HFF-Myc (cell line): ENCODE data around the gene AMIGO2.
"Not testable (repeated sequence)": the region's sequence is repeated elsewhere in the genome, so short reads cannot be mapped to it uniquely, and the experiment has no call there.

Experiments
- DNase-seq: peaks from one replicate; pipeline ENCODE4 v3.0.0-alpha.2; 2011; ENCODE audit warnings: low read depth; ENCODE audit errors: extremely low read depth
- H3K4me3 ChIP-seq: replicated peaks from 2 replicates; pipeline ENCODE4 v1.5.1; 2011; ENCODE audit warnings: low read depth, mild to moderate bottlenecking, control low read depth, low read length
- CTCF ChIP-seq: IDR thresholded peaks from 2 replicates; pipeline ENCODE4 v1.5.1; 2012; ENCODE audit warnings: mild to moderate bottlenecking, low read depth, low read length, control low read depth; ENCODE audit errors: missing control alignments

The AMIGO2 gene

GRCh38 chr12:47079468-47079980, at the start of gene AMIGO2, which contains the start of gene PCED1B:
AMIGO2 (minus strand) TSS chr12:47079959; CDS start chr12:47079002, 957 bp downstream.
PCED1B (plus strand) TSS chr12:47079621; CDS start chr12:47235064, 155,443 bp downstream.
- DNase-seq = no peak
- TF ChIP-seq CTCF = peak; percentile 32
- H3K4me3 ChIP-seq = peak within 1 kb of the TSS; percentile 64

GRCh38 chr12:47126246-47126645, 46.5 kb upstream of the AMIGO2 start:
- no peak for DNase-seq

GRCh38 chr12:47124451-47124850, 44.7 kb upstream of the AMIGO2 start:
- no peak overlapping the region for H3K4me3 ChIP-seq
- TF ChIP-seq CTCF = no peak
- no peak for DNase-seq

More at GRCh38 chr12:47126246-47126645, 46.5 kb upstream of the AMIGO2 start:
- H3K4me3 ChIP-seq = no peak overlapping the region
- TF ChIP-seq CTCF = no peak

GRCh38 chr12:47123730-47124129, 44.0 kb upstream of the AMIGO2 start:
- no peak overlapping the region for H3K4me3 ChIP-seq
- no peak for TF ChIP-seq CTCF
- no peak for DNase-seq

- no peak for DNase-seq
- H3K4me3 ChIP-seq = no peak overlapping the region
- TF ChIP-seq CTCF = no peak
Measured at GRCh38 chr12:47122602-47123001, 42.8 kb upstream of the AMIGO2 start.

GRCh38 chr12:47121146-47121545, 41.4 kb upstream of the AMIGO2 start:
- no peak overlapping the region for H3K4me3 ChIP-seq
- TF ChIP-seq CTCF = no peak
- DNase-seq = no peak

GRCh38 chr12:47120736-47121135, 41.0 kb upstream of the AMIGO2 start:
- DNase-seq = no peak
- H3K4me3 ChIP-seq = no peak overlapping the region
- TF ChIP-seq CTCF = no peak

- H3K4me3 ChIP-seq, DNase-seq: not testable (repeated sequence)
Measured at GRCh38 chr12:47117305-47117704, 37.5 kb upstream of the AMIGO2 start.
